ENCODE results near the gene RAB40AL.

The RAB40AL gene

GRCh38 chrX:102985192-102985591 lies 48.1 kb downstream of the RAB40AL start:
- DNase-seq, result peak; percentile 77
